IPS-20b (cell line): ENCODE data around the gene XIRP2.
"Not testable (repeated sequence)": the region's sequence is repeated elsewhere in the genome, so short reads cannot be mapped to it uniquely, and the experiment has no call there.

ENCODE experiments used
- H3K27ac ChIP-seq: one replicate; pipeline ENCODE4 v1.5.1; 2013; ENCODE audit warnings: low read length
- H3K27me3 ChIP-seq: 2 replicates; pipeline ENCODE4 v1.6.1; 2013; ENCODE audit warnings: mild to moderate bottlenecking, low read length, inconsistent platforms; ENCODE audit not compliant: insufficient read depth
- H3K36me3 ChIP-seq: 2 replicates; pipeline ENCODE4 v1.6.1; 2013; ENCODE audit warnings: low read depth, mild to moderate bottlenecking, inconsistent platforms, low read length, moderate library complexity; ENCODE audit not compliant: insufficient read depth
- H3K4me1 ChIP-seq: 2 replicates; pipeline ENCODE4 v1.6.1; 2013; ENCODE audit warnings: mild to moderate bottlenecking, control low read depth, inconsistent platforms, low read length, moderate library complexity; ENCODE audit not compliant: insufficient read depth
- H3K4me3 ChIP-seq: 2 replicates; pipeline ENCODE4 v1.5.1; 2013; ENCODE audit warnings: mild to moderate bottlenecking, low read length, inconsistent platforms
- H3K9ac ChIP-seq: 2 replicates; pipeline ENCODE4 v1.6.1; 2013; ENCODE audit warnings: low read depth, mild to moderate bottlenecking, inconsistent platforms, low read length, moderate library complexity
- H3K9me3 ChIP-seq: 2 replicates; pipeline ENCODE4 v1.6.1; 2013; ENCODE audit warnings: mild to moderate bottlenecking, low read depth, low read length, inconsistent platforms; ENCODE audit not compliant: insufficient read depth

Gene XIRP2

DNA sequence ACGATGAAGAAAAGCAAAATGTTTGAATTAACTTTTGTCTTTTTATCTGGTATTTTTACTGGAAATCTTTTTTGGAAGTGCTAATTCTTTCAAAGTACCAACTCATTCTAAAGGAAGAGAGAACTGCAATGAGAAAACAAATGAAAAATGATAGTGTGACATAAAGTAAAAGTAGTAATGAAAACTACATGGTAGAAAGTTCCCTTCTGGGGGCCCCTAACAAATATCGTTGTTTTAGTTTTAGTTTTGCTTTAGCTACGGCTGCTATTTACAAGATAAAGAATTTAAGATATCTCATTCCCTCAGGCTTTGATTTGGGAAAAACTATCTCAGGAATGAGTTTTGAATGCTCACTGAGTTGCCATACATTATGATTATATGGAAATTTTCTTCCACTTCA, 161.4 kb downstream of the XIRP2 start:
- no peak overlapping the region for H3K27ac ChIP-seq
- no peaks in the 10 kb centered on the region for H3K9me3 ChIP-seq
- no peak overlapping the region for H3K9ac ChIP-seq
- H3K4me3 ChIP-seq = no peak overlapping the region
- H3K36me3 ChIP-seq = no peaks in the 10 kb centered on the region
- H3K4me1 ChIP-seq = peaks cover 2% of the 10 kb centered on the region; the same call in 1 of the 2 replicates
- H3K27me3 ChIP-seq = no peaks in the 10 kb centered on the region

DNA sequence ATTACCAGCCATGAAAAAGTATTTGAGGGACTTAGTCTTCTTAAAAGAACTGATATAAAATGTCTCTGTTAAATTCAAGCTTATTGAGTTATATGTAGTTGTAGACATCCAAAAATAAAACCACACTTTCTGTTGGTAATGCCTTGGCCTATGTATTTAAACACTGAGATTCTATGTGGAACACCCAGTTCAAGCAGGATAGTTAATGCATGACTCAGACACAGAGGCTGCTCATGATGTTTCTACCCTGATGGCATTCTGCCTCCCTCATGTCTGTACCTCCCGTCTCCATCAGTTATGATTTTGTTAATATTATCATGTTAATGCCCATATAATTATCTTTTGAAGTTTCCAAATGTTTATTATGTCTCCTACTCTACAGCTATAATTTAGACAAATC, 164.5 kb downstream of the XIRP2 start:
- Histone ChIP-seq H3K27ac (no peak overlapping the region), H3K9me3 (no peaks in the 10 kb centered on the region), H3K36me3 (no peaks in the 10 kb centered on the region), H3K27me3 (no peaks in the 10 kb centered on the region), H3K9ac (no peak overlapping the region), H3K4me1 (peaks cover 2% of the 10 kb centered on the region; the same call in 1 of the 2 replicates), H3K4me3 (no peak overlapping the region)

DNA sequence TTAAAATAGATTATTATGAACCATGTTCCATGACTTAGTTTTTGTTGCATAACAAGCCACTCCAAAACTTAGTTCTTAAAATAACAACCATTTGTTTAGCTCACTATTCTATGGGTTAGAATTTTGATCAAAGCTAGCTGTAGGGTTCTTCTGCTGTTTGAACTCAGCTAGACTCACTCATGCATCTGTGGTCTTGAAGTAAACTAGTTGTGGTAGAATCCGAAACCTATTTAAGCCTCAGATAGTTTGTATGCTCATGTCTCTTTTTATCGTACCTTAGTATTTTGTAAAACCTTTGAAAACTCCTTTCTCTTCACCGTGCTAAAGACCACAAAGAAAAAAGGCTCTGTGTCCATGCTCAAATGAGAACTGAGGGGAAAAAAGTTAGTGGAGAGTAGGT, 166.6 kb downstream of the XIRP2 start:
- Histone ChIP-seq H3K4me3 (no peak overlapping the region), H3K36me3 (no peaks in the 10 kb centered on the region), H3K9me3 (no peaks in the 10 kb centered on the region), H3K27me3 (no peaks in the 10 kb centered on the region), H3K9ac (no peak overlapping the region), H3K27ac (no peak overlapping the region), H3K4me1 (no peaks in the 10 kb centered on the region)

DNA sequence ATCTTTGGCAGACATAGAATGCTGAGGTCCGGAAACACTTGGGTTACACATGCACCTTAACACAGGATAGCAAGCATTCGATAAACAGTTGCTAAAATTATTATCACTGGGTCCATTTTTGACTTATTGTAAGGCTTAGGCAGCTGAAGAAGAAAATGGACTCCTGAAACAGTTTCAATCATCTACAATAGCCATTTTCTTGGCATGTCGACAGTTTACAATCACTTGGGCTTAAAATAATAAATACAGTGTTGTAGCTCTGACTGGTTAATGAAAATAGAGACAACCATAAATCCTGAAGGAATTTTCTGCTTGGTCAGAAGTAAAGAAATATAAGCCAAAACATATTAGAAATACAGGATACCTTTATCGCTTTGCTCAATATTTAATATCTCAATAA, 169.2 kb downstream of the XIRP2 start:
- H3K4me3 ChIP-seq = no peak overlapping the region
- no peaks in the 10 kb centered on the region for H3K27me3 ChIP-seq
- no peaks in the 10 kb centered on the region for H3K4me1 ChIP-seq
- no peaks in the 10 kb centered on the region for H3K9me3 ChIP-seq
- no peak overlapping the region for H3K9ac ChIP-seq
- H3K27ac ChIP-seq = no peak overlapping the region
- H3K36me3 ChIP-seq = no peaks in the 10 kb centered on the region

- H3K27ac ChIP-seq = no peak overlapping the region
- no peaks in the 10 kb centered on the region for H3K36me3 ChIP-seq
- no peaks in the 10 kb centered on the region for H3K9me3 ChIP-seq
- H3K27me3 ChIP-seq = no peaks in the 10 kb centered on the region
- no peak overlapping the region for H3K9ac ChIP-seq
- no peaks in the 10 kb centered on the region for H3K4me1 ChIP-seq
- H3K4me3 ChIP-seq = no peak overlapping the region
These were observed 170.9 kb downstream of the XIRP2 start for GRCh38 chr2:167059173-167059572.

- Histone ChIP-seq H3K27me3 (no peaks in the 10 kb centered on the region), H3K36me3 (no peaks in the 10 kb centered on the region), H3K9me3 (no peaks in the 10 kb centered on the region), H3K4me1 (no peaks in the 10 kb centered on the region), H3K27ac (no peak overlapping the region), H3K9ac (no peak overlapping the region), H3K4me3 (no peak overlapping the region)
These were observed 181.6 kb downstream of the XIRP2 start for GRCh38 chr2:167069855-167070254.

GRCh38 chr2:167075708-167076107, 187.4 kb downstream of the XIRP2 start:
- not testable (repeated sequence) for H3K27me3 ChIP-seq, H3K4me1 ChIP-seq, H3K9ac ChIP-seq, H3K9me3 ChIP-seq, H3K36me3 ChIP-seq, H3K27ac ChIP-seq, H3K4me3 ChIP-seq

DNA sequence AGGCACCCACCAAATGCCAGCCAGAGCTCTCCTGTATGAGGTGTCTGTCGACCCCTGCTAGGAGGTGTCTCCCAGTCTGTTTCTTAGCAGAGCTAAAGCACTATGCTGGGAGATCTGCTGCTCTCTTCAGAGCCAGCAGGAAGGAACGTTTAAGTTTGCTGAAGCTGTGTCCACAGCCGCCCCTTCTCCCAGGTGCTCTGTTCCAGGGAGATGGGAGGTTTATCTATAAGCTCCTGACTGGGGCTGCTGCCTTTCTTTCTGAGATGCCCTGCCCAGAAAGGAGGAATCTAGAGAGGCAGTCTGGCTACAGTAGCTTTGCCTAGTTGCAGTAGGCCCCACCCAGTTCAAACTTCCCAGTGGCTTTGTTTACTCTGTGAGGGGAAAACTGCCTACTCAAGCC, 210.7 kb downstream of the XIRP2 start:
- H3K4me1 ChIP-seq, H3K9ac ChIP-seq, H3K27ac ChIP-seq, H3K27me3 ChIP-seq, H3K9me3 ChIP-seq, H3K4me3 ChIP-seq, H3K36me3 ChIP-seq: not testable (repeated sequence)

- Histone ChIP-seq H3K9ac (no peak overlapping the region), H3K9me3 (no peaks in the 10 kb centered on the region), H3K4me1 (no peaks in the 10 kb centered on the region), H3K27me3 (no peaks in the 10 kb centered on the region), H3K4me3 (no peak overlapping the region), H3K27ac (no peak overlapping the region), H3K36me3 (no peaks in the 10 kb centered on the region)
These were observed 212.2 kb downstream of the XIRP2 start for GRCh38 chr2:167100506-167100905.

- no peak overlapping the region for H3K9ac ChIP-seq
- H3K4me1 ChIP-seq = no peaks in the 10 kb centered on the region
- H3K4me3 ChIP-seq = no peak overlapping the region
- no peaks in the 10 kb centered on the region for H3K36me3 ChIP-seq
- H3K27me3 ChIP-seq = no peaks in the 10 kb centered on the region
- no peak overlapping the region for H3K27ac ChIP-seq
- 0 out of 2 replicates have a peak, but pooled peaks cover 3% of the 10 kb centered on the region for H3K9me3 ChIP-seq
These were observed 214.9 kb downstream of the XIRP2 start for GRCh38 chr2:167103028-167103756.

- Histone ChIP-seq H3K9ac (no peak overlapping the region), H3K36me3 (no peaks in the 10 kb centered on the region), H3K27me3 (no peaks in the 10 kb centered on the region), H3K4me3 (no peak overlapping the region), H3K9me3 (0 out of 2 replicates have a peak, but pooled peaks cover 3% of the 10 kb centered on the region), H3K27ac (no peak overlapping the region), H3K4me1 (no peaks in the 10 kb centered on the region)
These were observed 215.5 kb downstream of the XIRP2 start for GRCh38 chr2:167103757-167104133.

- no peaks in the 10 kb centered on the region for H3K36me3 ChIP-seq
- 0 out of 2 replicates have a peak, but pooled peaks cover 3% of the 10 kb centered on the region for H3K9me3 ChIP-seq
- no peak overlapping the region for H3K9ac ChIP-seq
- no peak overlapping the region for H3K27ac ChIP-seq
- H3K27me3 ChIP-seq = no peaks in the 10 kb centered on the region
- no peak overlapping the region for H3K4me3 ChIP-seq
- H3K4me1 ChIP-seq = no peaks in the 10 kb centered on the region
These were observed 216.4 kb downstream of the XIRP2 start for GRCh38 chr2:167104691-167105090.
